HepG2 (cell line): ENCODE results near the gene TUBB3. TPM values are rescaled to one million over a fixed set of nuclear protein-coding genes. Genes with fewer than 3 reads are reported as not detected.

Source experiments
- ELF4 ChIP-seq: sonication (generic); formaldehyde crosslinking; IDR thresholded peaks from 2 replicates; pipeline ENCODE4 v1.5.0; 2020; ENCODE audit warnings: missing genetic modification reagents, mild to moderate bottlenecking, moderate library complexity, borderline replicate concordance
- FOXK2 ChIP-seq: fragments of 450-650 bp; IDR thresholded peaks from 2 replicates; pipeline ENCODE4 v1.6.1; 2016
- HNRNPLL ChIP-seq: fragments of 200-400 bp; formaldehyde crosslinking; IDR thresholded peaks from 2 replicates; pipeline ENCODE4 v1.6.1; 2017; ENCODE audit warnings: mild to moderate bottlenecking, low read depth, low read length; ENCODE audit not compliant: poor library complexity, severe bottlenecking
- JUN ChIP-seq: sonication (generic); formaldehyde crosslinking; IDR thresholded peaks from 2 replicates; pipeline ENCODE4 v1.4.0; 2020; ENCODE audit warnings: mild to moderate bottlenecking, missing genetic modification reagents
- MXI1 ChIP-seq: IDR thresholded peaks from 3 replicates; pipeline ENCODE4 v1.6.1; 2012; ENCODE audit warnings: low read depth, low read length, inconsistent platforms, borderline replicate concordance
- MYC ChIP-seq: sonication (generic); formaldehyde crosslinking; IDR thresholded peaks from 2 replicates; pipeline ENCODE4 v1.9.0; 2021; ENCODE audit warnings: missing genetic modification reagents, borderline replicate concordance
- PCBP2 ChIP-seq: fragments of 200-400 bp; formaldehyde crosslinking; optimal IDR thresholded peaks from 2 replicates; pipeline ENCODE3; 2018; ENCODE audit warnings: low read length, low read depth; ENCODE audit not compliant: poor library complexity, severe bottlenecking
- POLR2G ChIP-seq: fragments of 200-400 bp; formaldehyde crosslinking; IDR thresholded peaks from 2 replicates; pipeline ENCODE4 v1.6.1; 2018; ENCODE audit warnings: mild to moderate bottlenecking, low read depth, low read length, moderate library complexity
- SOX6 ChIP-seq, 2 experiments: fragments of 450-650 bp in 1 of 2; sonication (generic) in 1 of 2; formaldehyde crosslinking in 1 of 2; IDR thresholded peaks; 2 replicates each; pipeline versions ENCODE4 v1.4.0 to v1.6.1; 2017 to 2020; ENCODE audit warnings: antibody characterized with exemption in 1 of 2, mild to moderate bottlenecking in 1 of 2, missing genetic modification reagents in 1 of 2
- ZNF24 ChIP-seq: fragments of 450-650 bp; IDR thresholded peaks from 2 replicates; pipeline ENCODE4 v1.6.1; 2017; ENCODE audit warnings: antibody characterized with exemption, mild to moderate bottlenecking
- ZNF547 ChIP-seq: sonication (generic); formaldehyde crosslinking; IDR thresholded peaks from 2 replicates; pipeline ENCODE4 v1.5.1; 2020; ENCODE audit warnings: mild to moderate bottlenecking, missing genetic modification reagents
- ZNF75D ChIP-seq: sonication (generic); formaldehyde crosslinking; IDR thresholded peaks from 2 replicates; pipeline ENCODE4 v1.8.1; 2023; ENCODE audit warnings: missing genetic modification reagents, mild to moderate bottlenecking, borderline replicate concordance
- ZNF777 ChIP-seq: sonication (generic); formaldehyde crosslinking; IDR thresholded peaks from 2 replicates; pipeline ENCODE4 v1.4.0; 2020; ENCODE audit warnings: missing genetic modification reagents
- polyA plus RNA-seq, 8 experiments: library from polyadenylated mRNA; depleted of rRNA in 3 of 8; stranded (reverse) in 7 of 8; unstranded in 1 of 8; fragments of >200 nt; fragmentation: Illumina TruSeq in 4 of 8; extraction: Trizol in 4 of 8; gene quantifications; 2 replicates each; pipeline versions ENCODE4 v1.2.1 to v1.2.3, GENCODE V29; 2011 to 2016; ENCODE audit warnings: low read depth in 4 of 8, missing spikeins in 1 of 8, mixed read lengths in 1 of 8; ENCODE audit not compliant: insufficient read depth in 1 of 8
- total RNA-seq, 5 experiments: library from RNA; depleted of rRNA; stranded (reverse); fragments of >200 nt; fragmentation: Illumina TruSeq; extraction: Trizol; gene quantifications; 2 replicates each; pipeline ENCODE4 v1.2.3, GENCODE V29; 2016; ENCODE audit warnings: low read depth in 1 of 5
- TF ChIP-seq, protein P1 (sequence below), 2 experiments: sonication (generic) in 1 of 2; formaldehyde crosslinking in 1 of 2; IDR thresholded peaks; 2 replicates each; pipeline versions ENCODE4 v1.4.0 to v1.6.1; 2016 to 2020; ENCODE audit warnings: borderline replicate concordance in 1 of 2, low read depth in 1 of 2, mild to moderate bottlenecking in 1 of 2, missing genetic modification reagents in 1 of 2
- TF ChIP-seq, protein P2 (sequence below): sonication (generic); formaldehyde crosslinking; IDR thresholded peaks from 2 replicates; pipeline ENCODE4 v1.4.0; 2020; ENCODE audit warnings: missing genetic modification reagents
- TF ChIP-seq, protein P3 (sequence below): sonication (generic); formaldehyde crosslinking; conservative IDR thresholded peaks from 2 replicates; pipeline ENCODE4 v1.8.0; 2022; ENCODE audit warnings: mild to moderate bottlenecking, moderate library complexity, missing genetic modification reagents
- TF ChIP-seq, protein P4 (sequence below): fragments of 450-650 bp; IDR thresholded peaks from 2 replicates; pipeline ENCODE4 v1.6.1; 2016
- TF ChIP-seq, protein P5 (sequence below): sonication (generic); formaldehyde crosslinking; IDR thresholded peaks from 2 replicates; pipeline ENCODE4 v1.5.0; 2020; ENCODE audit warnings: mild to moderate bottlenecking, missing genetic modification reagents

The TUBB3 gene
- total and polyA plus RNA-seq, 2 of the 13 experiments (the other 11 are each of a cell fraction or from before 2014, with no cell fraction given) = 110 to 185 TPM

DNA sequence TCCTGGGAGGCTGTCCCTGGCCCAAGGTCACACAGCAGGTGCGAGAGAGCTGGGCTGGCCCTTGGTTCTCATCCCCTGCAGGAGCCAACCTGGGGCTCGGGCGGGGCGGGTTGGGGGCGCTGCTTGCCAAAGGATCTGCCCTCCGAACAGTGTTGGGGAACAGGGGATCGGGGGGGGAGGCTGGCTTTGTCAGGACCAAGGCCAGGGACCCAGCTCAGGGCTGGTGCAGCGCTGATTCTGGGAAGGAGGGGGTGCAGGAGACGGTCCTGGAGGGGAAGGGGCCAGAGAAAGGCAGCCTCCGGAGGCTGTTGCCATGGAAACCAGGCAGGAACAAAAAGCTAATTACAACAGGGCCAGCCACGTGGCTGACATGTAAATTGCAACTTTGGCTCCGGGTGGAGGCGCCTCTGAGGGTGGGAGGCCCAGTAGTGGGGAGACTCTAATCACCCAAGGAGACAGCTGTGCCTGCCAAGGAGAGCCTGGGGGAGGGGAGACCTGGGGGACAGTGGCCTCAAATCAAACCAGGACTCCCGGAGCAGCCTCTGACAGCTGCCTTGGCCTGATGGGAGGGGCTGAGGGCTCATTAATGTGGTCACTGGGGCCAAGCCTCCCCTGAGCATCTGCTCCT is 1.3 kb downstream of the TUBB3 start (continued):
- TF ChIP-seq, protein P1, sequence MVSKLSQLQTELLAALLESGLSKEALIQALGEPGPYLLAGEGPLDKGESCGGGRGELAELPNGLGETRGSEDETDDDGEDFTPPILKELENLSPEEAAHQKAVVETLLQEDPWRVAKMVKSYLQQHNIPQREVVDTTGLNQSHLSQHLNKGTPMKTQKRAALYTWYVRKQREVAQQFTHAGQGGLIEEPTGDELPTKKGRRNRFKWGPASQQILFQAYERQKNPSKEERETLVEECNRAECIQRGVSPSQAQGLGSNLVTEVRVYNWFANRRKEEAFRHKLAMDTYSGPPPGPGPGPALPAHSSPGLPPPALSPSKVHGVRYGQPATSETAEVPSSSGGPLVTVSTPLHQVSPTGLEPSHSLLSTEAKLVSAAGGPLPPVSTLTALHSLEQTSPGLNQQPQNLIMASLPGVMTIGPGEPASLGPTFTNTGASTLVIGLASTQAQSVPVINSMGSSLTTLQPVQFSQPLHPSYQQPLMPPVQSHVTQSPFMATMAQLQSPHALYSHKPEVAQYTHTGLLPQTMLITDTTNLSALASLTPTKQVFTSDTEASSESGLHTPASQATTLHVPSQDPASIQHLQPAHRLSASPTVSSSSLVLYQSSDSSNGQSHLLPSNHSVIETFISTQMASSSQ (IDR thresholded peaks at IDR 0.05; ENCODE audit: low read depth) = no peak
- TF ChIP-seq, protein P1 (CRISPR knock-in tag; IDR thresholded peaks at IDR 0.05; ENCODE audit: borderline replicate concordance) = no peak
- TF ChIP-seq, protein P2, sequence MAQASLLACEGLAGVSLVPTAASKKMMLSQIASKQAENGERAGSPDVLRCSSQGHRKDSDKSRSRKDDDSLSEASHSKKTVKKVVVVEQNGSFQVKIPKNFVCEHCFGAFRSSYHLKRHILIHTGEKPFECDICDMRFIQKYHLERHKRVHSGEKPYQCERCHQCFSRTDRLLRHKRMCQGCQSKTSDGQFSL (CRISPR knock-in tag) = peak; percentile 74; the same call in 1 of the 2 replicates
- peak; percentile 32; the same call in 1 of the 2 replicates for TF ChIP-seq FOXK2
- TF ChIP-seq ZNF24 = no peak
- TF ChIP-seq, protein P3, sequence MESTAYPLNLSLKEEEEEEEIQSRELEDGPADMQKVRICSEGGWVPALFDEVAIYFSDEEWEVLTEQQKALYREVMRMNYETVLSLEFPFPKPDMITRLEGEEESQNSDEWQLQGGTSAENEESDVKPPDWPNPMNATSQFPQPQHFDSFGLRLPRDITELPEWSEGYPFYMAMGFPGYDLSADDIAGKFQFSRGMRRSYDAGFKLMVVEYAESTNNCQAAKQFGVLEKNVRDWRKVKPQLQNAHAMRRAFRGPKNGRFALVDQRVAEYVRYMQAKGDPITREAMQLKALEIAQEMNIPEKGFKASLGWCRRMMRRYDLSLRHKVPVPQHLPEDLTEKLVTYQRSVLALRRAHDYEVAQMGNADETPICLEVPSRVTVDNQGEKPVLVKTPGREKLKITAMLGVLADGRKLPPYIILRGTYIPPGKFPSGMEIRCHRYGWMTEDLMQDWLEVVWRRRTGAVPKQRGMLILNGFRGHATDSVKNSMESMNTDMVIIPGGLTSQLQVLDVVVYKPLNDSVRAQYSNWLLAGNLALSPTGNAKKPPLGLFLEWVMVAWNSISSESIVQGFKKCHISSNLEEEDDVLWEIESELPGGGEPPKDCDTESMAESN (CRISPR knock-in tag) = no peak
- TF ChIP-seq ZNF777 (CRISPR knock-in tag) = no peak
- TF ChIP-seq PCBP2 = no peak
- no peak for TF ChIP-seq JUN (CRISPR knock-in tag)
- peak; percentile 58; the same call in 1 of the 2 replicates for TF ChIP-seq MYC (CRISPR knock-in tag)
- TF ChIP-seq ZNF75D (CRISPR knock-in tag) = no peak
- peak; percentile 3 for TF ChIP-seq HNRNPLL
- TF ChIP-seq ZNF547 (CRISPR knock-in tag) = no peak
- TF ChIP-seq, protein P4, sequence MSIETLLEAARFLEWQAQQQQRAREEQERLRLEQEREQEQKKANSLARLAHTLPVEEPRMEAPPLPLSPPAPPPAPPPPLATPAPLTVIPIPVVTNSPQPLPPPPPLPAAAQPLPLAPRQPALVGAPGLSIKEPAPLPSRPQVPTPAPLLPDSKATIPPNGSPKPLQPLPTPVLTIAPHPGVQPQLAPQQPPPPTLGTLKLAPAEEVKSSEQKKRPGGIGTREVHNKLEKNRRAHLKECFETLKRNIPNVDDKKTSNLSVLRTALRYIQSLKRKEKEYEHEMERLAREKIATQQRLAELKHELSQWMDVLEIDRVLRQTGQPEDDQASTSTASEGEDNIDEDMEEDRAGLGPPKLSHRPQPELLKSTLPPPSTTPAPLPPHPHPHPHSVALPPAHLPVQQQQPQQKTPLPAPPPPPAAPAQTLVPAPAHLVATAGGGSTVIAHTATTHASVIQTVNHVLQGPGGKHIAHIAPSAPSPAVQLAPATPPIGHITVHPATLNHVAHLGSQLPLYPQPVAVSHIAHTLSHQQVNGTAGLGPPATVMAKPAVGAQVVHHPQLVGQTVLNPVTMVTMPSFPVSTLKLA = peak; percentile 74
- peak; percentile 21; the same call in 1 of the 2 replicates for TF ChIP-seq POLR2G
- TF ChIP-seq MXI1 = peak; percentile 92; the same call in 2 of the 3 replicates
- TF ChIP-seq, protein P5, sequence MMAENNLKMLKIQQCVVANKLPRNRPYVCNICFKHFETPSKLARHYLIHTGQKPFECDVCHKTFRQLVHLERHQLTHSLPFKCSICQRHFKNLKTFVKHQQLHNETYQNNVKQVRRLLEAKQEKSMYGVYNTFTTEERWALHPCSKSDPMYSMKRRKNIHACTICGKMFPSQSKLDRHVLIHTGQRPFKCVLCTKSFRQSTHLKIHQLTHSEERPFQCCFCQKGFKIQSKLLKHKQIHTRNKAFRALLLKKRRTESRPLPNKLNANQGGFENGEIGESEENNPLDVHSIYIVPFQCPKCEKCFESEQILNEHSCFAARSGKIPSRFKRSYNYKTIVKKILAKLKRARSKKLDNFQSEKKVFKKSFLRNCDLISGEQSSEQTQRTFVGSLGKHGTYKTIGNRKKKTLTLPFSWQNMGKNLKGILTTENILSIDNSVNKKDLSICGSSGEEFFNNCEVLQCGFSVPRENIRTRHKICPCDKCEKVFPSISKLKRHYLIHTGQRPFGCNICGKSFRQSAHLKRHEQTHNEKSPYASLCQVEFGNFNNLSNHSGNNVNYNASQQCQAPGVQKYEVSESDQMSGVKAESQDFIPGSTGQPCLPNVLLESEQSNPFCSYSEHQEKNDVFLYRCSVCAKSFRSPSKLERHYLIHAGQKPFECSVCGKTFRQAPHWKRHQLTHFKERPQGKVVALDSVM = peak; percentile 30; the same call in 1 of the 2 replicates
- TF ChIP-seq ELF4 (CRISPR knock-in tag) = no peak
- TF ChIP-seq SOX6 (IDR thresholded peaks at IDR 0.05) = no peak
- no peak for TF ChIP-seq SOX6 (CRISPR knock-in tag; IDR thresholded peaks at IDR 0.05)
